ENCODE measurements around the gene OR4D2. TPM values are rescaled to one million over a fixed set of nuclear protein-coding genes. Genes with fewer than 3 reads are reported as not detected.

The OR4D2 gene
- total RNA-seq, 2 donors from 2014 or later: not detected

DNA sequence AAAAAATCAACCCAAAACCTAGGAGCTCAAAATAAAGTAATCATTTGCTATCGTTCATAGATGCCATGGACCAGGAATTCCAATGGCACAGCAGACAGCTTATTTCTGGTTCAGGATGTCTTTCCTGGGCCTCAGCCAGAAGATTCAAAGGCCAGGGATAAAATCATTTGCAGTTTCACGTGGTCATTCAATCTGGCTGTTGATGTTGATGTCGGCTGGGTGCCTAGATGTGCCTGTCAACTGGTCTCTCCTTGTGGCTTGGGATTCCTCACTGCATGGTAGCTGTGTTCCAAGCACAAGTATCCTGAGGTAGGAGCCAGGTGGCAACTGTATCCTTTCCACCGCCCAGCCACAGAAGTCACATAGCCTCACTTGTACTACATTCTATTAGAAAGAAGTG is 15.0 kb downstream of the OR4D2 start:
- H3K27me3 ChIP-seq: no peaks in the 10 kb centered on the region
- TF ChIP-seq, protein P1, sequence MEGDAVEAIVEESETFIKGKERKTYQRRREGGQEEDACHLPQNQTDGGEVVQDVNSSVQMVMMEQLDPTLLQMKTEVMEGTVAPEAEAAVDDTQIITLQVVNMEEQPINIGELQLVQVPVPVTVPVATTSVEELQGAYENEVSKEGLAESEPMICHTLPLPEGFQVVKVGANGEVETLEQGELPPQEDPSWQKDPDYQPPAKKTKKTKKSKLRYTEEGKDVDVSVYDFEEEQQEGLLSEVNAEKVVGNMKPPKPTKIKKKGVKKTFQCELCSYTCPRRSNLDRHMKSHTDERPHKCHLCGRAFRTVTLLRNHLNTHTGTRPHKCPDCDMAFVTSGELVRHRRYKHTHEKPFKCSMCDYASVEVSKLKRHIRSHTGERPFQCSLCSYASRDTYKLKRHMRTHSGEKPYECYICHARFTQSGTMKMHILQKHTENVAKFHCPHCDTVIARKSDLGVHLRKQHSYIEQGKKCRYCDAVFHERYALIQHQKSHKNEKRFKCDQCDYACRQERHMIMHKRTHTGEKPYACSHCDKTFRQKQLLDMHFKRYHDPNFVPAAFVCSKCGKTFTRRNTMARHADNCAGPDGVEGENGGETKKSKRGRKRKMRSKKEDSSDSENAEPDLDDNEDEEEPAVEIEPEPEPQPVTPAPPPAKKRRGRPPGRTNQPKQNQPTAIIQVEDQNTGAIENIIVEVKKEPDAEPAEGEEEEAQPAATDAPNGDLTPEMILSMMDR (IDR thresholded peaks at IDR 0.05): no peak
- no peak for TF ChIP-seq POLR2A (IDR thresholded peaks at IDR 0.05)
- DNase-seq: no peak
- ATAC-seq: no peak
- H3K4me3 ChIP-seq: no peak overlapping the region
- no peaks in the 10 kb centered on the region for H3K4me1 ChIP-seq
- no peak overlapping the region for H3K27ac ChIP-seq
- no peaks in the 10 kb centered on the region for H3K36me3 ChIP-seq (replicated peaks in 1 of 2; ENCODE audit: insufficient read depth in 1 of 2, low read depth in 2 of 2)
- no peaks in the 10 kb centered on the region for H3K9me3 ChIP-seq
- WGBS, 2 donors: 58 to 61% methylated on average over 3 to 4 of the region's 4 CpGs
- intact Hi-C loops (cut with DNase I): no loop called here

DNA sequence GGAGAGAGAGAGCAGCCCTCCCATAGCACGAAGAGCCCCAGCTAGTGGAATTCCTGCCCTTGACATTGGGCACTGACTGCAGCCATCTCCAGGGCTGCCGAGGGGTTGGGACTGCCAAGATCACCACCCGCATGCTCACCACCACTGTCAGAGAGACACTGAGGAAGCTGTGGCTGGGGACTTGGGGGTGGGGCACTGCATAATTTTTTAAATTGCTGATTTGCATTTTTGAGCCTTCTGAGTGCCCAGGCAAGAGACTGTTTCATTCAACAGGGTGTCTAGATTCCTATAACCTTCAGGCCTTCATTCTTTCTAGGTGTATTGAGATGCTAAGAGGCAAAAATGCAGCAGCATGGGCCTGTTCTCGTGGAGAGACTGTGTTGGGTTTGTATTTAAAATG is 16.7 kb downstream of the OR4D2 start:
- no peak for ATAC-seq
- WGBS, 2 donors: 78 to 88% methylated on average over 1 to 4 of the region's 4 CpGs
- Histone ChIP-seq H3K27ac (no peak overlapping the region), H3K27me3 (no peaks in the 10 kb centered on the region), H3K4me3 (no peak overlapping the region), H3K4me1 (no peaks in the 10 kb centered on the region), H3K9me3 (no peaks in the 10 kb centered on the region), H3K36me3 (replicated peaks in 1 of 2; ENCODE audit: insufficient read depth in 1 of 2, low read depth in 2 of 2) (no peaks in the 10 kb centered on the region)
- intact Hi-C loops (cut with DNase I): no loop called here
- DNase-seq: no peak
- TF ChIP-seq POLR2A (IDR thresholded peaks at IDR 0.05): no peak

DNA sequence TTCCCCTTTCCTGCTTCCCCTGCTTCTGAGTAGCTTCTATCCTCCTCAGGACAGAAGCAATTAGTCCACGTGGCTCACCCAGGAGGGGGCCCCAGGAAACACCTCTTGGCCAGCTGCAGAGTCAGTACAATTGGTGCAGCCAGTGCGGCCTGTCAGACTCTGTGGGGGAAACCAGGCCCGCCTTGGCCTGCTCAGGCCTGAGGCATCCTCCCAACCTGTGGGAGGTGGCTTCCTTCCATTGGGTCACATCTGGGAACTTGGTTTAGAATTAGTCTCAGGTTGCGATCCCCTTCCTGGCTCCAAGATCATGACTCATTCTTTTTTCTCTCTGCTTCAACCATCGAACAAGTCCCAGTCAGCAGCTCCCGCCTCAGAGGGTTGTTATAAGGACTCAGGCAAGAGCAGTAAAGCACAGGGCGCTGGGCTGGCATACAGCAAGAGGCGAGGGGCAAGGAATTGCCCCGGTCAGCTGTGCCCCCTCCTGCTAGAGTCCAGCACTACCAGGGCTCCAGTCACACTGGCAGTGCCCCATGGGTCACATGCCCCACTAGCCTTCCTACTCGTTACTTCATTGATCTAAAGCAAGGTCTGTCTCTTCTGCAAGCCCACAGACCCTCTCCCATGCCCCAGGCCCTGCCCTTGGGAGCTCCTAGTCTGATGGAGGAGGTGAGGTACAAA is 17.7 kb downstream of the OR4D2 start:
- DNase-seq (no peak), ATAC-seq (no peak)
- TF ChIP-seq POLR2A (IDR thresholded peaks at IDR 0.05): no peak
- TF ChIP-seq, protein P1 (IDR thresholded peaks at IDR 0.05): no peak
- Histone ChIP-seq H3K27ac (no peak overlapping the region), H3K27me3 (no peaks in the 10 kb centered on the region), H3K4me3 (no peak overlapping the region), H3K36me3 (replicated peaks in 1 of 2; ENCODE audit: insufficient read depth in 1 of 2, low read depth in 2 of 2) (no peaks in the 10 kb centered on the region), H3K9me3 (no peaks in the 10 kb centered on the region), H3K4me1 (no peaks in the 10 kb centered on the region)
- intact Hi-C loops (cut with DNase I): no loop called here
- 55 to 75% methylated on average over 10 of the region's 10 CpGs for WGBS, 2 donors

DNA sequence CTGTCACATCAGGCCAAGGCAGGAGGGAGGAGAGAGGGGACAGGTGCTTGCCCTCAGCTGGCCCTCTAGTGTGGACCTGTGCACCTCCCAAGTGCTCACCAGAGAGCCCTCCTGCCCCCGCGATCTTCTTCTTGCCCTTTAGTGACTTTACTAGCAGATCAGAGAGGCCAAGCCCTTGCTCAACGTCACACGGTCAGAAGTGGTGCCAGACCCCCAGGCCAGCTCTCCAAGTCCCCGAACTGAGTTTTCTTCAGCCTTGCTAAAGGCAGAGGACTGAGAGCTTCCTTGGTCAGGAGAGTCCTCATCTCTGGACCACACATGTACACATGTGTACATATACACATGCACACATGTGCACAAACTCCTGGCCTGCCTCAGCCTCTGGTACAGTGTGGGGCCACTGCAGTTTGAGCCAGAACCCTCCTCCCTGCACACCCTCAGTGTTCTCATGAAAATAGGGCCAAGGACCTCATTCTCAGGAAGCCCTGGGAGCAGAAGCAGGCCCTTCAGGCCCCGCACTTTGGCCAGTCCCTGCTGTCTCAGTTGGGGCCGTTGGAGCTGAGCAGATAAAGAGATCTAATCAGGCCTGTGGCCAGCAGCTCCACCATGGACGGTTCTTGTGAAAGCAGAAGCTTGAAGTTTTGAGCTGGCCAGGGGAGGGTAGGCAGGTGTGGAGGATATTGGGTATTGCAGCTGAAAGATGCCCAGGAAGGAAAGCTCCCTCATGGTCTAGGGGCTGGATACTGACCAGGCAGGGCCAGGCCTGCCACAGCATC is 18.4 kb downstream of the OR4D2 start:
- no peaks in the 10 kb centered on the region for H3K36me3 ChIP-seq (replicated peaks in 1 of 2; ENCODE audit: insufficient read depth in 1 of 2, low read depth in 2 of 2)
- DNase-seq (no peak), ATAC-seq (no peak)
- no peak for TF ChIP-seq POLR2A (IDR thresholded peaks at IDR 0.05)
- TF ChIP-seq, protein P1 (IDR thresholded peaks at IDR 0.05): no peak
- no peak overlapping the region for H3K4me3 ChIP-seq
- H3K9me3 ChIP-seq: no peaks in the 10 kb centered on the region
- no peak overlapping the region for H3K27ac ChIP-seq
- intact Hi-C loops (cut with DNase I): no loop called here
- WGBS, 2 donors: 59 to 64% methylated on average over 3 to 8 of the region's 8 CpGs
- H3K4me1 ChIP-seq: no peaks in the 10 kb centered on the region
- H3K27me3 ChIP-seq: no peaks in the 10 kb centered on the region

DNA sequence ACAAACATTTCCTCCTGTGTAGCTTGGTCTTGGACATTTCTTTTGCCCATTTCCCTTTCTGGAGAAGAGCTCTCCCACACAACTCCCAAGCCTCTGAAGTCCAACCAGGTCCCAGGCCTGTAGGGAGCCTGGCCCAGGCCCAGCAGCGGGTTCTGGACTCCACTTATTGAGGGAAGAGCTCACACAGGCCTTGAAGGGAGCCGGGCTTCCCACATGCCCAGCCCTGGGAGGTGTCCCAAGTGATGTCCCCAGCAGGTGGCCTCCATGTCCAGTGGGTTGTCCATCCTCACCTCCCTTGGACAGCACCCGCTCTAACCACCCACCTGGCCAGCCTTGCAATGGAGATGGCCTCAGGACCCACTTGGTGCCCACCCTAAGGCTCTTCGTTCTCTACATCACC is 19.8 kb downstream of the OR4D2 start:
- no peaks in the 10 kb centered on the region for H3K9me3 ChIP-seq
- ATAC-seq (no peak), DNase-seq (no peak)
- H3K4me1 ChIP-seq: no peaks in the 10 kb centered on the region
- no peak for TF ChIP-seq POLR2A (IDR thresholded peaks at IDR 0.05)
- TF ChIP-seq, protein P1 (IDR thresholded peaks at IDR 0.05): no peak
- intact Hi-C loops (cut with DNase I): no loop called here
- no peaks in the 10 kb centered on the region for H3K27me3 ChIP-seq
- no peak overlapping the region for H3K4me3 ChIP-seq
- 74 to 83% methylated on average over 4 of the region's 4 CpGs for WGBS, 2 donors
- H3K36me3 ChIP-seq (replicated peaks in 1 of 2; ENCODE audit: insufficient read depth in 1 of 2, low read depth in 2 of 2): no peaks in the 10 kb centered on the region
- H3K27ac ChIP-seq: no peak overlapping the region
